ENCODE data around the gene CCDC141.

The CCDC141 gene

GRCh38 chr2:178871536-178871935 is 178.4 kb downstream of the CCDC141 start:
- no peak for DNase-seq (ENCODE audit: low read depth in 1 of 2, low spot score in 1 of 2)

- DNase-seq (ENCODE audit: low read depth in 1 of 2, low spot score in 1 of 2): no peak
These were observed 179.2 kb downstream of the CCDC141 start for GRCh38 chr2:178870703-178871102.

- no peak for DNase-seq (ENCODE audit: low read depth in 1 of 2, low spot score in 1 of 2)
These were observed 183.9 kb downstream of the CCDC141 start for GRCh38 chr2:178865999-178866398.

- no peak for DNase-seq (ENCODE audit: low read depth in 1 of 2, low spot score in 1 of 2)
These were observed 184.6 kb downstream of the CCDC141 start for GRCh38 chr2:178865146-178865936.

- DNase-seq (ENCODE audit: low read depth in 1 of 2, low spot score in 1 of 2): no peak
These were observed 185.9 kb downstream of the CCDC141 start for GRCh38 chr2:178863856-178864620.

GRCh38 chr2:178863130-178863855 is 186.6 kb downstream of the CCDC141 start:
- DNase-seq (ENCODE audit: low read depth in 1 of 2, low spot score in 1 of 2): no peak

GRCh38 chr2:178860551-178860950 is 189.4 kb downstream of the CCDC141 start:
- no peak for DNase-seq (ENCODE audit: low read depth in 1 of 2, low spot score in 1 of 2)

- DNase-seq (ENCODE audit: low read depth in 1 of 2, low spot score in 1 of 2): no peak
These were observed 190.2 kb downstream of the CCDC141 start for GRCh38 chr2:178859730-178860129.

- DNase-seq (ENCODE audit: low read depth in 1 of 2, low spot score in 1 of 2): no peak
These were observed 190.9 kb downstream of the CCDC141 start for GRCh38 chr2:178858896-178859625.

- DNase-seq (ENCODE audit: low read depth in 1 of 2, low spot score in 1 of 2): no peak
These were observed 194.8 kb downstream of the CCDC141 start for GRCh38 chr2:178855151-178855550.

GRCh38 chr2:178848335-178848734 is 201.6 kb downstream of the CCDC141 start:
- no peak for DNase-seq (ENCODE audit: low read depth in 1 of 2, low spot score in 1 of 2)

GRCh38 chr2:178846458-178846802 is 203.5 kb downstream of the CCDC141 start:
- no peak for DNase-seq (ENCODE audit: low read depth in 1 of 2, low spot score in 1 of 2)

GRCh38 chr2:178845566-178846457 is 204.1 kb downstream of the CCDC141 start:
- no peak for DNase-seq (ENCODE audit: low read depth in 1 of 2, low spot score in 1 of 2)

GRCh38 chr2:178844701-178845100 is 205.2 kb downstream of the CCDC141 start:
- no peak for DNase-seq (ENCODE audit: low read depth in 1 of 2, low spot score in 1 of 2)

- DNase-seq (ENCODE audit: low read depth in 1 of 2, low spot score in 1 of 2): no peak
These were observed 205.7 kb downstream of the CCDC141 start for GRCh38 chr2:178844269-178844668.

GRCh38 chr2:178843697-178844096 is 206.2 kb downstream of the CCDC141 start:
- no peak for DNase-seq (ENCODE audit: low read depth in 1 of 2, low spot score in 1 of 2)

- DNase-seq (ENCODE audit: low read depth in 1 of 2, low spot score in 1 of 2): no peak
These were observed 213.1 kb downstream of the CCDC141 start for GRCh38 chr2:178836807-178837206.

GRCh38 chr2:178834086-178834485 is 215.9 kb downstream of the CCDC141 start:
- DNase-seq (ENCODE audit: low read depth in 1 of 2, low spot score in 1 of 2): no peak

GRCh38 chr2:178833382-178833781 is 216.6 kb downstream of the CCDC141 start:
- no peak for DNase-seq (ENCODE audit: low read depth in 1 of 2, low spot score in 1 of 2)

GRCh38 chr2:178830451-178830850 is 219.5 kb downstream of the CCDC141 start:
- no peak for DNase-seq (ENCODE audit: low read depth in 1 of 2, low spot score in 1 of 2)

Data from activated T-helper 1 cell treated with anti-CD3 and anti-CD28 coated beads, Interleukin-2, amount 50 U/mL, for 16 hours (primary cell).